ENCODE results near the gene PPP4C. TPM values are rescaled to one million over a fixed set of nuclear protein-coding genes. Genes with fewer than 3 reads are reported as not detected.

Gene PPP4C
- total RNA-seq, 1 donor: 154 TPM

GRCh38 chr16:30054959-30055553 lies 20.7 kb upstream of the PPP4C start:
- no peak for DNase-seq (ENCODE audit: low read depth)
- no peak overlapping the region for H3K4me3 ChIP-seq (ENCODE audit: low read depth, low read length)
- TF ChIP-seq, protein P1, sequence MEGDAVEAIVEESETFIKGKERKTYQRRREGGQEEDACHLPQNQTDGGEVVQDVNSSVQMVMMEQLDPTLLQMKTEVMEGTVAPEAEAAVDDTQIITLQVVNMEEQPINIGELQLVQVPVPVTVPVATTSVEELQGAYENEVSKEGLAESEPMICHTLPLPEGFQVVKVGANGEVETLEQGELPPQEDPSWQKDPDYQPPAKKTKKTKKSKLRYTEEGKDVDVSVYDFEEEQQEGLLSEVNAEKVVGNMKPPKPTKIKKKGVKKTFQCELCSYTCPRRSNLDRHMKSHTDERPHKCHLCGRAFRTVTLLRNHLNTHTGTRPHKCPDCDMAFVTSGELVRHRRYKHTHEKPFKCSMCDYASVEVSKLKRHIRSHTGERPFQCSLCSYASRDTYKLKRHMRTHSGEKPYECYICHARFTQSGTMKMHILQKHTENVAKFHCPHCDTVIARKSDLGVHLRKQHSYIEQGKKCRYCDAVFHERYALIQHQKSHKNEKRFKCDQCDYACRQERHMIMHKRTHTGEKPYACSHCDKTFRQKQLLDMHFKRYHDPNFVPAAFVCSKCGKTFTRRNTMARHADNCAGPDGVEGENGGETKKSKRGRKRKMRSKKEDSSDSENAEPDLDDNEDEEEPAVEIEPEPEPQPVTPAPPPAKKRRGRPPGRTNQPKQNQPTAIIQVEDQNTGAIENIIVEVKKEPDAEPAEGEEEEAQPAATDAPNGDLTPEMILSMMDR (IDR thresholded peaks at IDR 0.05; ENCODE audit: insufficient read depth, low read length): peak; percentile 53

DNA sequence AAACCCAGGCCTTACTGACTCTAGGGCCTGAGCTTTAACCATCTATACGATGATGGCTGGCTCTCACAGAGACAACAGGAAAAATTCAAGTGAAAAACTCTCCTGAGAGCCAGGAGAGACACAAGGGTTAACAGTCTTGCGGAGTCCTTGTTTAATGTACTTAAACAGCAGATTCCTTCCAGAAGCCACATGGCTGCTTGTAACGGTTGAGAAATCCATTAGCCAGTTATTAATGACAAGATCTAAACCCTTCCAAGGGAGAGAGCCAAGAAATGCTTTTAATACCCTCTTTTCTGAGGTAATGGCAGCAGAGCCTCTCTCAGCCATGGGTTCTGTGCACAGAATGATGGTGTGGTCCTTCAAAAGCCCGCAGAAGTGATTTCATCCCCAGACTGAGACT lies 15.4 kb upstream of the PPP4C start:
- no peak overlapping the region for H3K4me3 ChIP-seq (ENCODE audit: low read depth, low read length)
- TF ChIP-seq, protein P1 (IDR thresholded peaks at IDR 0.05; ENCODE audit: insufficient read depth, low read length): no peak
- no peak for DNase-seq (ENCODE audit: low read depth)

- DNase-seq (ENCODE audit: low read depth): no peak
- H3K4me3 ChIP-seq (ENCODE audit: low read depth, low read length): no peak overlapping the region
- TF ChIP-seq, protein P1 (IDR thresholded peaks at IDR 0.05; ENCODE audit: insufficient read depth, low read length): no peak
These were observed 14.8 kb upstream of the PPP4C start for GRCh38 chr16:30060836-30061554.

GRCh38 chr16:30063278-30063892 lies 12.4 kb upstream of the PPP4C start:
- no peak for DNase-seq (ENCODE audit: low read depth)
- TF ChIP-seq, protein P1 (IDR thresholded peaks at IDR 0.05; ENCODE audit: insufficient read depth, low read length): no peak
- peak overlapping the region; percentile 77 for H3K4me3 ChIP-seq (ENCODE audit: low read depth, low read length)

GRCh38 chr16:30063893-30064728 lies 11.7 kb upstream of the PPP4C start:
- TF ChIP-seq, protein P1 (IDR thresholded peaks at IDR 0.05; ENCODE audit: insufficient read depth, low read length): peak; percentile 18
- peak; percentile 56 for DNase-seq (ENCODE audit: low read depth)
- peak overlapping the region; percentile 77 for H3K4me3 ChIP-seq (ENCODE audit: low read depth, low read length)

DNA sequence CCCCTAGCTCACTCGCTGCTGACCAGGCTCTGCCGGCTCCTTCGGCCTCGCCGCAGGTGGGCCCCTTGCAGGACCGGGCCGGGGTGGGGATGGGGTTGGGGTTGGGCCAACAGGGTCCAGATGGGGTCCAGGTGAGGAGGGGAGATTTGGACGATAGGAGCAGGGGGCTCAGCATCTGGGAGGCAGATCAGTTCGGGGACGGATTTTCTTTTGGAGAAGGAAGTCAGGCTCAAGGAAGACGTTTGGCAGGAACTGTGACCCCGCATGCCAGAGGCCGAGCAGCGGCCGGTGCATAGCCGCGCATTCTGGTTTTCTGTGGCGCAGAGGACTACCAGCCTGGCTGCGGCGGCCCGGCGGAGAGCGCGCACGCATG lies 11.1 kb upstream of the PPP4C start:
- no peak for DNase-seq (ENCODE audit: low read depth)
- TF ChIP-seq, protein P1 (IDR thresholded peaks at IDR 0.05; ENCODE audit: insufficient read depth, low read length): no peak
- peak overlapping the region; percentile 77 for H3K4me3 ChIP-seq (ENCODE audit: low read depth, low read length)

All from fibroblast of the aortic adventitia (primary cell).